ENCODE data around the gene ZKSCAN7. TPM values are rescaled to one million over a fixed set of nuclear protein-coding genes. Genes with fewer than 3 reads are reported as not detected.

The ZKSCAN7 gene
- total RNA-seq, 1 experiment from 2014 or later, result 0.83 TPM

DNA sequence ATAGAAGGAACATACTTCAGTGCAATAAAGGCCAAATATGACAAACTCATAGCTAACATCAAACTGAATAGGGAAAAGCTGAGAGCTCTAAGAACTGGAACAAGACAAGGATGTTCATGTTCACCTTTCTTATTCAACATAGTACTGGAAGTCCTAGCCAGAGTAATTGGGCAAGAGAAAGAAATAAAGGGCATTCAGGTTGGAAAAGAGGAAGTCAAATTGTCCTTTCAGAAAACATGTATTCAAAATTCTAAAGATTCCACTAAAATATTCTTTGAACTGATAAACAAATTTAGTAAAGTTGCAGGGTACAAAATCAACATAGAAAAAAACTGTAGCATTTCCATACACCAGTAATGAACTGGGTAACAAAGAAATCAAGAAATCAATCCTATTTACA lies 57.7 kb downstream of the ZKSCAN7 start:
- CTCF ChIA-PET, result no interaction called here
- Histone ChIP-seq H3K4me1 (replicated peaks; ENCODE audit: insufficient read depth) (no peaks in the 10 kb centered on the region), H3K9me3 (ENCODE audit: insufficient read depth, low read depth) (no peaks in the 10 kb centered on the region), H3K79me2 (ENCODE audit: low read depth) (no peaks in the 10 kb centered on the region), H4K20me1 (ENCODE audit: insufficient read depth) (no peaks in the 10 kb centered on the region), H3K4me3 (no peak overlapping the region), H3K9me2 (ENCODE audit: insufficient read depth) (no peaks in the 10 kb centered on the region), H3F3A (ENCODE audit: insufficient read depth, low read depth) (no peaks in the 10 kb centered on the region), H3K27me3 (ENCODE audit: insufficient read depth, low read depth) (peaks cover 17% of the 10 kb centered on the region; the same call in 1 of the 2 replicates), H2AFZ (no peak overlapping the region), H3K4me2 (no peak overlapping the region), H3K36me3 (ENCODE audit: low read depth) (no peaks in the 10 kb centered on the region), H3K27ac (no peak overlapping the region)
- BruUV-seq (replicated peaks), result no TSS peak
- intact Hi-C loops (cut with micrococcal nuclease; ENCODE audit: unreplicated experiment), result no loop called here
- no peak for DNase-seq
- no peak for TF ChIP-seq EZH2 (IDR thresholded peaks at IDR 0.05; ENCODE audit: low read depth)
- TF ChIP-seq, protein P1, sequence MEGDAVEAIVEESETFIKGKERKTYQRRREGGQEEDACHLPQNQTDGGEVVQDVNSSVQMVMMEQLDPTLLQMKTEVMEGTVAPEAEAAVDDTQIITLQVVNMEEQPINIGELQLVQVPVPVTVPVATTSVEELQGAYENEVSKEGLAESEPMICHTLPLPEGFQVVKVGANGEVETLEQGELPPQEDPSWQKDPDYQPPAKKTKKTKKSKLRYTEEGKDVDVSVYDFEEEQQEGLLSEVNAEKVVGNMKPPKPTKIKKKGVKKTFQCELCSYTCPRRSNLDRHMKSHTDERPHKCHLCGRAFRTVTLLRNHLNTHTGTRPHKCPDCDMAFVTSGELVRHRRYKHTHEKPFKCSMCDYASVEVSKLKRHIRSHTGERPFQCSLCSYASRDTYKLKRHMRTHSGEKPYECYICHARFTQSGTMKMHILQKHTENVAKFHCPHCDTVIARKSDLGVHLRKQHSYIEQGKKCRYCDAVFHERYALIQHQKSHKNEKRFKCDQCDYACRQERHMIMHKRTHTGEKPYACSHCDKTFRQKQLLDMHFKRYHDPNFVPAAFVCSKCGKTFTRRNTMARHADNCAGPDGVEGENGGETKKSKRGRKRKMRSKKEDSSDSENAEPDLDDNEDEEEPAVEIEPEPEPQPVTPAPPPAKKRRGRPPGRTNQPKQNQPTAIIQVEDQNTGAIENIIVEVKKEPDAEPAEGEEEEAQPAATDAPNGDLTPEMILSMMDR (conservative IDR thresholded peaks at IDR 0.05), result no peak
- POLR2A ChIA-PET (ENCODE audit: unreplicated experiment), result no interaction called here

Other genes with a start within 250 kb of the ZKSCAN7 start
- 22.8 and 28.3 TPM in 2 replicates for gene TCAIM, start 216.4 kb upstream of the ZKSCAN7 start, total RNA-seq (2021)
- gene ZNF445, start 77.5 kb upstream of the ZKSCAN7 start, total RNA-seq (2021), result 15.9 and 20.3 TPM in 2 replicates
- gene ZNF660, start 29.8 kb downstream of the ZKSCAN7 start, total RNA-seq (2021), result 1.0 and 1.2 TPM in 2 replicates
- gene ZNF197, start 69.8 kb downstream of the ZKSCAN7 start, total RNA-seq (2021), result 7.4 and 9.5 TPM in 2 replicates
- 5.4 and 7.0 TPM in 2 replicates for gene ZNF35, start 93.5 kb downstream of the ZKSCAN7 start, total RNA-seq (2021)
- 2.1 and 2.8 TPM in 2 replicates for gene ZNF502, start 157.5 kb downstream of the ZKSCAN7 start, total RNA-seq (2021)
- gene ZNF501, start 174.4 kb downstream of the ZKSCAN7 start, total RNA-seq (2021), result 2.6 and 3.9 TPM in 2 replicates
- gene KIAA1143, start 206.4 kb downstream of the ZKSCAN7 start, total RNA-seq (2021), result 17.8 and 34.4 TPM in 2 replicates
- gene KIF15, start 206.6 kb downstream of the ZKSCAN7 start, total RNA-seq (2021), result 16.5 and 25.8 TPM in 2 replicates